GM19193 (cell line): ENCODE results near the gene C19orf44.
A peak's percentile ranks its signal among the peaks of the same experiment; 100 is the strongest.

Experiments used
- POLR2A ChIP-seq: IDR thresholded peaks from 4 replicates; pipeline ENCODE4 v1.6.1; 2011; ENCODE audit not compliant: insufficient read depth, insufficient read length; ENCODE audit errors: extremely low read depth

C19orf44 gene

GRCh38 chr19:16504271-16504670 is 8.1 kb downstream of the C19orf44 start:
- TF ChIP-seq POLR2A, result no peak

- TF ChIP-seq POLR2A, result no peak
These were observed 10.8 kb downstream of the C19orf44 start for GRCh38 chr19:16506961-16507360.

GRCh38 chr19:16508546-16508945 is 12.4 kb downstream of the C19orf44 start:
- TF ChIP-seq POLR2A, result no peak

- no peak for TF ChIP-seq POLR2A
These were observed 13.2 kb downstream of the C19orf44 start for GRCh38 chr19:16509141-16510061.

- no peak for TF ChIP-seq POLR2A
These were observed 18.3 kb downstream of the C19orf44 start for GRCh38 chr19:16514383-16515019.

GRCh38 chr19:16516381-16516780 is 20.2 kb downstream of the C19orf44 start:
- peak; percentile 1 for TF ChIP-seq POLR2A

GRCh38 chr19:16516923-16517610 is 20.9 kb downstream of the C19orf44 start:
- no peak for TF ChIP-seq POLR2A

- no peak for TF ChIP-seq POLR2A
These were observed 21.9 kb downstream of the C19orf44 start for GRCh38 chr19:16518061-16518460.

GRCh38 chr19:16518483-16519229 is 22.5 kb downstream of the C19orf44 start:
- TF ChIP-seq POLR2A, result no peak

GRCh38 chr19:16519230-16519687 is 23.1 kb downstream of the C19orf44 start:
- TF ChIP-seq POLR2A, result no peak

GRCh38 chr19:16520074-16520973 is 24.1 kb downstream of the C19orf44 start:
- no peak for TF ChIP-seq POLR2A

- no peak for TF ChIP-seq POLR2A
These were observed 24.9 kb downstream of the C19orf44 start for GRCh38 chr19:16520986-16521624.

- no peak for TF ChIP-seq POLR2A
These were observed 25.6 kb downstream of the C19orf44 start for GRCh38 chr19:16521715-16522289.
